ENCODE results near the gene RNF220.

Gene RNF220

DNA sequence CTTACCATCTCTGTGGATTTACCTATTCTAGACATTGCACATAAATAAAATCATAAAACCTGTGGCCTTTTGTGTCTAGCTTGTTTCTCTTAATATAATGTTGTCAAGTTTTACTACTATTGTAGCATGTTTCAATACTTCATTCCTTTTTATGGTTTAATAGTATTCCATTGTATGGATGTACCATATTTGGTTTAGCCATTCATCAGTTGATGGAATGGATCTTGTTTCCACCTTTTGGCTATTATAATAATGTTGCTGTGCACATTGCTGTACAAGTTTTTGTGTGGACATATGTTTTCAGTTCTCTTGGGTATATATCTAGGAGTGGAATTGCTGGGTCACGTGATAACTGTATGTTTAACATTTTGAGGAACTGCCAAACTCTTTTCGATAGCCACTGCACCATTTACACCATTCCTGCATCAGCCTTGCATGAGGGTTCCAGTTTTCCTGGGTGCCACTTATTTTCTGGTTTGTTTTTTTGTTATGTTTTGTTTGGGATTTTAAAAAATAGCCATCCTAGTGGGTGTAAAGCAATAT, 66.9 kb downstream of the RNF220 start:
- no peak overlapping the region for H3K4me3 ChIP-seq (ENCODE audit: low read length)
- H3K9me3 ChIP-seq (ENCODE audit: control insufficient read depth, insufficient read depth, low read length) = no peaks in the 10 kb centered on the region

DNA sequence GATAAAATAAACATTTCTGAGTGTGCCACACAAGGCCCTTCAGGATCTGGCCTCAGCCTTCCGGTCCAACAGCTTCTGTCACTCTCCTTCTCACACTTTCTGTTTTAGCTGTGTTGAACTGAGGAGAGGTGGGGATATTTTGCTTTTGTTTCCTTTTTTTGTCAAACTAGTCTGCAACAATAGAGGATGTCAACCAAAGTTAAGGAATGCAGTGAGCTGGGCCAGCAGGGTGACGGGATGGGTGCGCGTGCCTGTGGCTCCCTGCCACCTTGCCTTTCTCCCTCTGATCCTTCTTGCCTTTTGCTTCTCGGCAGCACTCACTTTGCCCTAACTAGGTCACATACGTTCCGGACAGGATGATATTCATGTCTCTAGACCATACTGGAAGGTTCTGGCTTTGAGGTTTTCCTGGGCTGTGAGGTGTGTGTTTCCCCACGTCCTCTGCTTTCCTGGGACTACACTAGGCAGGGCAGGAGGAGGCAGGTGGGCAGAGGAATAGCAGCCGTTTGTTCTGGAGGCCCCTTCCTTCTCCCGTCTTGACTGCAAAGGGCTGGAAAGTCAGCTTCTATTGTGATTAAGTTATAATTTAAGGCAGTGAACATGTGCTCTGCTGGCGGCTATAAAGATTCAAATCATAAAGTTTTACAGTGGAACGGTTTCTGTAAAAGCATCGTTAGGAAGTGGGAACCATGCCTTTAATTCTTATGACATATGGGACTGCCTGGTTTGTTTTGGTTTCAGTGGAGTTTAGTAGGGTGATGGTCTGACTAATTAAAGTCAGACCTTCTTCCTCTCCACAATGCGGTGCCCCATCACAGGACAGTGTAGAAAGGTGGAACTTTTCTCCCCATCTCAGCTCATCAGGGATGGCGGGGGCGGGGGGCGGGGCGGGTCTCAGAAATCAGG, 67.8 kb downstream of the RNF220 start:
- TF ChIP-seq, protein P1, sequence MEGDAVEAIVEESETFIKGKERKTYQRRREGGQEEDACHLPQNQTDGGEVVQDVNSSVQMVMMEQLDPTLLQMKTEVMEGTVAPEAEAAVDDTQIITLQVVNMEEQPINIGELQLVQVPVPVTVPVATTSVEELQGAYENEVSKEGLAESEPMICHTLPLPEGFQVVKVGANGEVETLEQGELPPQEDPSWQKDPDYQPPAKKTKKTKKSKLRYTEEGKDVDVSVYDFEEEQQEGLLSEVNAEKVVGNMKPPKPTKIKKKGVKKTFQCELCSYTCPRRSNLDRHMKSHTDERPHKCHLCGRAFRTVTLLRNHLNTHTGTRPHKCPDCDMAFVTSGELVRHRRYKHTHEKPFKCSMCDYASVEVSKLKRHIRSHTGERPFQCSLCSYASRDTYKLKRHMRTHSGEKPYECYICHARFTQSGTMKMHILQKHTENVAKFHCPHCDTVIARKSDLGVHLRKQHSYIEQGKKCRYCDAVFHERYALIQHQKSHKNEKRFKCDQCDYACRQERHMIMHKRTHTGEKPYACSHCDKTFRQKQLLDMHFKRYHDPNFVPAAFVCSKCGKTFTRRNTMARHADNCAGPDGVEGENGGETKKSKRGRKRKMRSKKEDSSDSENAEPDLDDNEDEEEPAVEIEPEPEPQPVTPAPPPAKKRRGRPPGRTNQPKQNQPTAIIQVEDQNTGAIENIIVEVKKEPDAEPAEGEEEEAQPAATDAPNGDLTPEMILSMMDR (IDR thresholded peaks at IDR 0.05; ENCODE audit: low read depth, low read length, poor library complexity, severe bottlenecking) = no peak
- no peak for TF ChIP-seq EZH2phosphoT487 (IDR thresholded peaks at IDR 0.05; ENCODE audit: borderline replicate concordance, low read length)
- Histone ChIP-seq H3K4me1 (ENCODE audit: control insufficient read depth, low read length) (no peaks in the 10 kb centered on the region), H3K4me2 (ENCODE audit: low read length) (no peak overlapping the region), H3K9me2 (replicated peaks; ENCODE audit: control insufficient read depth, low read length) (no peaks in the 10 kb centered on the region), H3K4me3 (ENCODE audit: low read length) (no peak overlapping the region), H3K9me3 (ENCODE audit: control insufficient read depth, insufficient read depth, low read length) (no peaks in the 10 kb centered on the region), H3F3A (ENCODE audit: control insufficient read depth, insufficient read depth) (no peaks in the 10 kb centered on the region), H3K27me3 (ENCODE audit: control insufficient read depth, low read length) (peaks cover 5% of the 10 kb centered on the region; the same call in 1 of the 2 replicates), H3K36me3 (ENCODE audit: control insufficient read depth, low read length) (no peaks in the 10 kb centered on the region), H3K79me2 (ENCODE audit: control insufficient read depth, low read length) (no peaks in the 10 kb centered on the region), H4K20me1 (ENCODE audit: control insufficient read depth, insufficient read depth, low read depth, low read length) (no peaks in the 10 kb centered on the region), H3K27ac (ENCODE audit: low read depth, low read length) (no peak overlapping the region)

More for the DNA sequence above, 66.9 kb downstream of the RNF220 start:
- H4K20me1 ChIP-seq (ENCODE audit: control insufficient read depth, insufficient read depth, low read depth, low read length) = no peaks in the 10 kb centered on the region
- no peaks in the 10 kb centered on the region for H3K79me2 ChIP-seq (ENCODE audit: control insufficient read depth, low read length)
- no peak overlapping the region for H3K4me2 ChIP-seq (ENCODE audit: low read length)
- TF ChIP-seq EZH2phosphoT487 (IDR thresholded peaks at IDR 0.05; ENCODE audit: borderline replicate concordance, low read length) = no peak
- TF ChIP-seq, protein P1 (IDR thresholded peaks at IDR 0.05; ENCODE audit: low read depth, low read length, poor library complexity, severe bottlenecking) = no peak
- H3K27ac ChIP-seq (ENCODE audit: low read depth, low read length) = no peak overlapping the region
- no peaks in the 10 kb centered on the region for H3K4me1 ChIP-seq (ENCODE audit: control insufficient read depth, low read length)
- no peaks in the 10 kb centered on the region for H3F3A ChIP-seq (ENCODE audit: control insufficient read depth, insufficient read depth)
- H3K9me2 ChIP-seq (replicated peaks; ENCODE audit: control insufficient read depth, low read length) = no peaks in the 10 kb centered on the region
- H3K27me3 ChIP-seq (ENCODE audit: control insufficient read depth, low read length) = peaks cover 5% of the 10 kb centered on the region; the same call in 1 of the 2 replicates
- no peaks in the 10 kb centered on the region for H3K36me3 ChIP-seq (ENCODE audit: control insufficient read depth, low read length)

DNA sequence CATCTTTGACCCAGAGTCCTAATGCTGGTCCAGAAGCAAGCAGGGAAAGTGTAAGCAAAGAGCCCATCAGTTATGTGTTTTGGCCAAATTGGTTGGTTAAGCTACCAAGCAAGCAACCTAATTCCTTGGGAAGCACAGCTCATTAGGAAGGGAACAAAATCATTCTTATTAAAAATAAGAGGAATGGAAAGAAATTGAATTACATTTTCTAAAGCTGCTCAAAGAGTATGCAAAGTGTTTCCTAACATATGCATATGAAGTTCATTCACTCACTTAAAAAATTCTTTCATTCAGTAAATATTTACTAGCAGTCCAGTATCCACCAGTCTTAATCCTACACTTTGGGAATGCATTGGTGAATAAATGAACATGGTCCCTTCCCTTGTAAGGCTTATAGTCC, 71.8 kb downstream of the RNF220 start:
- no peaks in the 10 kb centered on the region for H3K9me2 ChIP-seq (replicated peaks; ENCODE audit: control insufficient read depth, low read length)
- H3K27me3 ChIP-seq (ENCODE audit: control insufficient read depth, low read length) = peaks cover 9% of the 10 kb centered on the region

More for the DNA sequence above, 71.8 kb downstream of the RNF220 start:
- Histone ChIP-seq H3K4me2 (ENCODE audit: low read length) (no peak overlapping the region), H3K9me3 (ENCODE audit: control insufficient read depth, insufficient read depth, low read length) (no peaks in the 10 kb centered on the region), H3K79me2 (ENCODE audit: control insufficient read depth, low read length) (no peaks in the 10 kb centered on the region), H3K27ac (ENCODE audit: low read depth, low read length) (no peak overlapping the region), H3K4me3 (ENCODE audit: low read length) (no peak overlapping the region), H3K4me1 (ENCODE audit: control insufficient read depth, low read length) (no peaks in the 10 kb centered on the region), H3F3A (ENCODE audit: control insufficient read depth, insufficient read depth) (no peaks in the 10 kb centered on the region), H3K36me3 (ENCODE audit: control insufficient read depth, low read length) (no peaks in the 10 kb centered on the region), H4K20me1 (ENCODE audit: control insufficient read depth, insufficient read depth, low read depth, low read length) (no peaks in the 10 kb centered on the region)
- TF ChIP-seq, protein P1 (IDR thresholded peaks at IDR 0.05; ENCODE audit: low read depth, low read length, poor library complexity, severe bottlenecking) = no peak
- TF ChIP-seq EZH2phosphoT487 (IDR thresholded peaks at IDR 0.05; ENCODE audit: borderline replicate concordance, low read length) = no peak
